WI38 (cell line): ENCODE results near the gene LRRC8B.

Source experiments
- H3K4me3 ChIP-seq: 2 replicates; pipeline ENCODE4 v1.5.1; 2011; ENCODE audit warnings: low read depth, mild to moderate bottlenecking, control low read depth, low read length
- TF ChIP-seq, protein P1 (sequence below): IDR thresholded peaks from 2 replicates; pipeline ENCODE4 v1.5.1; 2012; ENCODE audit warnings: low read depth, mild to moderate bottlenecking, control low read depth, low read length

Gene LRRC8B

DNA sequence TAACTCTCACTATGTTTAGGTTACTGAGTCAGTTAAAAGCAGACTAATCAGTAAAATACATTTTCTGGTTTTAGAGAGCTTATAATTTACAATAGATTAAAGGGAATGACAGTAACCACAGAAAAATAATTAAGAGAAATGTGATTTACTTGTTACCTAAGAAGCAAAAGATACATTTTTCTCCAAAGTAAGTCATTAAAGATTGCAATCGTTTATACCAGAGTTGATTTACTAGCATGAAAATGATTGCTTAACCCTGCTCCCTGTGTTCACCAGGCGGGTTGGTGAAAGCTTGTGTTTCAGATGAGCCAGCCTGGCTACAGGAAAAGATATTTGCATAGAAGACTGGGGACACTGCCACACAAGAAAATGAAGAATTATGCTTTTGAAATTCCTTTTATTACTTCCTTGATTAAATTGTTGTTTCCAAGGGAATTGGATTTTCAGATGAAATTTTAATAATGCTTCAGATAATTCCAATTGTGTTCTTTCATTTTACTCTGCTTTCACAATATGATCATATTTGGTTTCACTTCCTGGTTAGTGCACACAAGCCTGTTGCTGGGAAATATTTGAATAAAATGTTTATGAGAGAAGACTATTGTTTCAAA, 27.9 kb downstream of the LRRC8B start:
- TF ChIP-seq, protein P1, sequence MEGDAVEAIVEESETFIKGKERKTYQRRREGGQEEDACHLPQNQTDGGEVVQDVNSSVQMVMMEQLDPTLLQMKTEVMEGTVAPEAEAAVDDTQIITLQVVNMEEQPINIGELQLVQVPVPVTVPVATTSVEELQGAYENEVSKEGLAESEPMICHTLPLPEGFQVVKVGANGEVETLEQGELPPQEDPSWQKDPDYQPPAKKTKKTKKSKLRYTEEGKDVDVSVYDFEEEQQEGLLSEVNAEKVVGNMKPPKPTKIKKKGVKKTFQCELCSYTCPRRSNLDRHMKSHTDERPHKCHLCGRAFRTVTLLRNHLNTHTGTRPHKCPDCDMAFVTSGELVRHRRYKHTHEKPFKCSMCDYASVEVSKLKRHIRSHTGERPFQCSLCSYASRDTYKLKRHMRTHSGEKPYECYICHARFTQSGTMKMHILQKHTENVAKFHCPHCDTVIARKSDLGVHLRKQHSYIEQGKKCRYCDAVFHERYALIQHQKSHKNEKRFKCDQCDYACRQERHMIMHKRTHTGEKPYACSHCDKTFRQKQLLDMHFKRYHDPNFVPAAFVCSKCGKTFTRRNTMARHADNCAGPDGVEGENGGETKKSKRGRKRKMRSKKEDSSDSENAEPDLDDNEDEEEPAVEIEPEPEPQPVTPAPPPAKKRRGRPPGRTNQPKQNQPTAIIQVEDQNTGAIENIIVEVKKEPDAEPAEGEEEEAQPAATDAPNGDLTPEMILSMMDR = no peak

GRCh38 chr1:89553157-89553556, 28.5 kb downstream of the LRRC8B start:
- TF ChIP-seq, protein P1 = no peak
- H3K4me3 ChIP-seq = no peak overlapping the region

More for the DNA sequence above, 27.9 kb downstream of the LRRC8B start:
- no peak overlapping the region for H3K4me3 ChIP-seq

DNA sequence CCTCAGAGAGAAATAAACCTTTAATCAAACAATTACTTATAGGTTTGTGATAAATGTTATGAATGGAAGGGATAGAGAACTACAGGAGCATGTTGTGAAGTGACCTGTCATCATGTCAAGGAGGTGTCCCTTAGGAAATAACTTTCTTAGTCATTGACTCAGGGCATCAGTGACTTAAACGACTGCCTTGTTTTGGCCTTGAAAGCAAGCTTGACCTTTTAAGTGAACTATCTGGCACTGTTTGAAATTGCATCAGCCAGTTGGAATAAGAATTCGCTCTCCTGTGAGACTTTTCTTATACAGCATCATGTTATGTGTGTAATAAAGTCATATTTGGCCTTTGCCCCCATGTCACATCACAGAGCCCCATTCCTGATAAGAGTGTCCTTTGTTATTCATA, 30.9 kb downstream of the LRRC8B start:
- no peak overlapping the region for H3K4me3 ChIP-seq
- TF ChIP-seq, protein P1 = no peak

DNA sequence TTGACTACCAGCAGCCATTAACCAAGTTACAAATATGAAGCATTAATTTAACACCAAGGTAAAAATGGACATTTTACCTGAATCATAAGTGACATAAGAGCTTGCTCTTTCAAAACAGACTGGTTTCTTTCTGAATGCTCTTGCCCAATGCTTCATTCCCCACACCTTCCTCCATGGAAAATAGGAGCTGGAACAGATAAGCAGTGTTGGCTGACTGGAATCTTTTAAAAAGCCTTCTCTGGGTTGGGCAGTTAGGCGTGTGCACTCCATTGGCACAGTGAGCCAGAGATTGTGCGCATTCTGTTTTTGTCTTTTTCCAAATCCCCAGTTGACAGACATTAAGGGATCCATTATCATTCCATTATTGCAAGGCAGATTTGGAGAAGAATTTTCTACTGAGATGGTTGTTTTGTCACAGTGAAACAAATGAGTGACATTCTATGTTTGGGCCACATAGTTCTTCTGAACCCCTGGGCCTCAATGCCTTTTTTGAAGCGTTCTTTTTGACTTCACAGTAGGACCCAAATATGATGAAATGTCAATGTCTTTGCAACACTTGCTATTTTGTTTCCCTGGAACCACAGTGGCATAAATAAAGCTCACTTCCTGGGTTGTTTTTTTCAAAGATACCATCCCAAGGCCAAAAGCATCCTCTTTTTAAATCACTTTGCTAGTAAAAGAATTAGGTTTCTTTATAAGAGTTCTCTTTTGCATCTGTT, 32.3 kb downstream of the LRRC8B start:
- H3K4me3 ChIP-seq = no peak overlapping the region
- TF ChIP-seq, protein P1 = no peak

- H3K4me3 ChIP-seq = no peak overlapping the region
- TF ChIP-seq, protein P1 = no peak
These were observed 32.8 kb downstream of the LRRC8B start for GRCh38 chr1:89557445-89557825.

DNA sequence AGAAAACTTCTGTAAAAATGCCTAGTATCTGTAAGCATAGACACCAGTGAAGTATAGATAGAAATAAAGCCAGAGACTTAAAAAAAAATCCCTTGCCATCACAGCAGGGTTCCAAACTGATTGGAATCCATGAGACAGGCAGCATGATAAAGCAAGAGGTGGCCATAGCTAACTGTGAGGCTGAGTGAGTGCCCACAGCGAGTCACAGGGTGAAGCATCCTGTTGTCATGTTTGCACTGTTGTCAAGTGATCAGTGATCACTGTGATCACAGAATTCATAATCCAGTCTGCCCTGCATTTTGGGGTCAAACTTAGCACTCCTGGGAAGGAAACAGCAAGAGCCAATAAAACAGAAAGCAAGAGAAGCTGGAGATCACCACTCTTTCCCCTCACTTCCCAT, 33.3 kb downstream of the LRRC8B start:
- no peak overlapping the region for H3K4me3 ChIP-seq
- TF ChIP-seq, protein P1 = no peak

- no peak overlapping the region for H3K4me3 ChIP-seq
- TF ChIP-seq, protein P1 = no peak
These were observed 39.5 kb downstream of the LRRC8B start for GRCh38 chr1:89563957-89564604.
